Upper lobe of right lung (tissue), 1 donor: ENCODE results near the gene KIZ. TPM values are rescaled to one million over a fixed set of nuclear protein-coding genes. Genes with fewer than 3 reads are reported as not detected.

Source experiments
- ATAC-seq: fragments of 200-7000 bp; cut with Tn5 transposase; one replicate; pipeline ENCODE4 v1.9.1; 2020; ENCODE audit warnings: mild to moderate bottlenecking, moderate library complexity
- DNase-seq: peaks from one replicate; pipeline ENCODE4 v3.0.0-alpha.2; 2020
- H3K27ac ChIP-seq: fragments of 200-600 bp; one replicate; pipeline ENCODE4 v1.8.0; 2022
- H3K27me3 ChIP-seq: fragments of 200-600 bp; one replicate; pipeline ENCODE4 v1.8.0; 2022; ENCODE audit warnings: mild to moderate bottlenecking
- H3K36me3 ChIP-seq: fragments of 200-600 bp; one replicate; pipeline ENCODE4 v1.8.0; 2022
- H3K4me1 ChIP-seq: fragments of 200-600 bp; one replicate; pipeline ENCODE4 v1.8.0; 2022
- H3K4me3 ChIP-seq: fragments of 200-600 bp; one replicate; pipeline ENCODE4 v1.8.0; 2022; ENCODE audit warnings: mild to moderate bottlenecking
- H3K9me3 ChIP-seq: fragments of 200-600 bp; one replicate; pipeline ENCODE4 v1.8.0; 2022
- intact Hi-C: fragments of 100-400 bp; cut with DNase I; formaldehyde crosslinking; loops from one replicate; pipeline ENCODE4 v1.11.0; 2022
- total RNA-seq: library from RNA; stranded (reverse); fragmentation: NEBNext Ultra II Directional; extraction: Animal tissue kit (Norgen Biotek cat#: 25700); gene quantifications from one replicate; pipeline ENCODE4 v1.2.1, GENCODE V29; 2021
- TF ChIP-seq, protein P1 (sequence below): fragments of 200-600 bp; IDR thresholded peaks from one replicate; pipeline ENCODE4 v1.8.0; 2022; ENCODE audit warnings: antibody characterized with exemption
- donor health status: DM: no; HTN: yes; CAD: no; lungs with severe emphysema.

Gene KIZ
- total RNA-seq, 1 donor from 2014 or later = 16.2 TPM

- peaks cover 7% of the 10 kb centered on the region for H3K4me1 ChIP-seq
- H3K36me3 ChIP-seq = peaks cover 5% of the 10 kb centered on the region
- DNase-seq (no peak), ATAC-seq (no peak)
- no peak overlapping the region for H3K27ac ChIP-seq
- intact Hi-C loops = no loop called here
- H3K27me3 ChIP-seq = no peaks in the 10 kb centered on the region
- no peak overlapping the region for H3K4me3 ChIP-seq
- TF ChIP-seq, protein P1, sequence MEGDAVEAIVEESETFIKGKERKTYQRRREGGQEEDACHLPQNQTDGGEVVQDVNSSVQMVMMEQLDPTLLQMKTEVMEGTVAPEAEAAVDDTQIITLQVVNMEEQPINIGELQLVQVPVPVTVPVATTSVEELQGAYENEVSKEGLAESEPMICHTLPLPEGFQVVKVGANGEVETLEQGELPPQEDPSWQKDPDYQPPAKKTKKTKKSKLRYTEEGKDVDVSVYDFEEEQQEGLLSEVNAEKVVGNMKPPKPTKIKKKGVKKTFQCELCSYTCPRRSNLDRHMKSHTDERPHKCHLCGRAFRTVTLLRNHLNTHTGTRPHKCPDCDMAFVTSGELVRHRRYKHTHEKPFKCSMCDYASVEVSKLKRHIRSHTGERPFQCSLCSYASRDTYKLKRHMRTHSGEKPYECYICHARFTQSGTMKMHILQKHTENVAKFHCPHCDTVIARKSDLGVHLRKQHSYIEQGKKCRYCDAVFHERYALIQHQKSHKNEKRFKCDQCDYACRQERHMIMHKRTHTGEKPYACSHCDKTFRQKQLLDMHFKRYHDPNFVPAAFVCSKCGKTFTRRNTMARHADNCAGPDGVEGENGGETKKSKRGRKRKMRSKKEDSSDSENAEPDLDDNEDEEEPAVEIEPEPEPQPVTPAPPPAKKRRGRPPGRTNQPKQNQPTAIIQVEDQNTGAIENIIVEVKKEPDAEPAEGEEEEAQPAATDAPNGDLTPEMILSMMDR = no peak
- no peaks in the 10 kb centered on the region for H3K9me3 ChIP-seq
Measured at GRCh38 chr20:21127201-21127981, 1.5 kb downstream of the KIZ start.

DNA sequence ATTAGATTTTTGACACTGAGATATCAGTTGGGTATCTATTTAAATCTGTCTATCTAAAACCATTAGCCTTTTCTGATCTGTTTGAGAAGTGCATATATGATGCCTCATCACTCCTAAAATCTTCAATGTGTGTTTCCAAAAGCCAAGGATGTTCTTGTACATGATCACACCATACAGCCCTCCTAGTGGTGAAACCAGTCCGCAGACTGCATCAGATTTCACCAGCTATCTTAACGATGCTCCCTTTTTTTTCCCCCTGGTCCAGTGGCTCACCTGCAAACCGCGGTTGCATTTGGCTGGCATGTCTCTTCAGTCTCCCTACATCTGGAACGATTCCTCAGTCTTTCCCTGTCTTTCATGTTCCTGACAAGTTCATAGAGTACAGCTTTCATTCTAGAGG, 4.0 kb downstream of the KIZ start:
- intact Hi-C loops = no loop called here
- no peak overlapping the region for H3K27ac ChIP-seq
- H3K4me1 ChIP-seq = peaks cover 7% of the 10 kb centered on the region
- peaks cover 14% of the 10 kb centered on the region for H3K36me3 ChIP-seq
- H3K4me3 ChIP-seq = no peak overlapping the region
- no peak for ATAC-seq
- H3K27me3 ChIP-seq = no peaks in the 10 kb centered on the region
- TF ChIP-seq, protein P1 = no peak
- no peaks in the 10 kb centered on the region for H3K9me3 ChIP-seq
- DNase-seq = no peak

DNA sequence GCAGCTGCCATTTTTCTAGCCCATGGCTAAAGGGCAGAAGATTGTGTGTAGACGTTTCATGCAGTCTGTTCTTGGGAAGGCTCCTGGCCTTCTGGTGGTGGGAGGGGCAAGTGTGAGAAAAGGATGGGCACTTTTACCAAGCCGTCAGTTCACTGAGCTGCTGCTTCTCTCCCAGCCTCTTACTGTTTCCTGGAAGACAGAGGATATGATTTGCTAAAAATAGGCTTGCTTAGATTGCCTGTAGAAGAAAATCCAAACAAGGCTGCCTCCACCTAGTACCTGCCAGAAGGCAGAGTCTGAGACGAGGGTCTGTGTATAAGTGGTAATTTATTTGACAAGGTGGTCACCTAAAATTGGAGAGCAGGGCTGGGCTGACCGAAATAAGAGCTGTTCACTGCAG, 7.5 kb downstream of the KIZ start:
- intact Hi-C loops = no loop called here
- DNase-seq (no peak), ATAC-seq (no peak)
- H3K27me3 ChIP-seq = no peaks in the 10 kb centered on the region
- H3K36me3 ChIP-seq = peaks cover 31% of the 10 kb centered on the region
- no peaks in the 10 kb centered on the region for H3K4me1 ChIP-seq
- TF ChIP-seq, protein P1 = no peak
- H3K27ac ChIP-seq = no peak overlapping the region
- no peak overlapping the region for H3K4me3 ChIP-seq
- no peaks in the 10 kb centered on the region for H3K9me3 ChIP-seq

GRCh38 chr20:21133917-21134622, 8.2 kb downstream of the KIZ start:
- TF ChIP-seq, protein P1 = no peak
- DNase-seq = no peak
- no peak for ATAC-seq
- H3K27me3 ChIP-seq = no peaks in the 10 kb centered on the region
- no peak overlapping the region for H3K27ac ChIP-seq
- no peaks in the 10 kb centered on the region for H3K9me3 ChIP-seq
- H3K4me1 ChIP-seq = no peaks in the 10 kb centered on the region
- intact Hi-C loops = no loop called here
- no peak overlapping the region for H3K4me3 ChIP-seq
- H3K36me3 ChIP-seq = peaks cover 31% of the 10 kb centered on the region

- ATAC-seq (no peak), DNase-seq (no peak)
- Histone ChIP-seq H3K4me1 (no peaks in the 10 kb centered on the region), H3K9me3 (no peaks in the 10 kb centered on the region), H3K27ac (no peak overlapping the region), H3K4me3 (no peak overlapping the region), H3K36me3 (peaks cover 32% of the 10 kb centered on the region), H3K27me3 (no peaks in the 10 kb centered on the region)
- intact Hi-C loops = no loop called here
- TF ChIP-seq, protein P1 = no peak
Measured at GRCh38 chr20:21134883-21135493, 9.1 kb downstream of the KIZ start.
